ENCODE measurements around the gene ARHGEF19.
"Not testable (repeated sequence)": the region's sequence is repeated elsewhere in the genome, so short reads cannot be mapped to it uniquely, and the experiment has no call there.

Gene ARHGEF19

DNA sequence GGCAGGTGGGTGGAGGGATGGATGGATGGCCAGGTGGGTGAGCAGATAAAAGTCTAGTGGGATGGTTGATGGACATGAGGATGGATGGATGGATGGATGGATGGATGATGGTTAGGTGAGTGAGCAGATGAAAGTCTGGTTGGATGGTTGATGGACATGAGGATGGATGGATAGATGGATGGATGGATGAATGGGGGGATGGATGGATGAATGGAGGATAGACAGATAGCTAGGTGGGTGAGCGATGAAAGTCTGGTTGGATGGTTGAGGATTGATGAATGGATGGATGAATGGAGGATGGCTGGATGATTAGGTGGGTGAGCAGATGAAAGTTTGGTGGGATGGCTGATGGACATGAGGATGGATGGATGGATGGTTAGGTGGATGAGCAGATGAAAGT lies 9.0 kb upstream of the ARHGEF19 start:
- no peak for DNase-seq (ENCODE audit: low spot score)

DNA sequence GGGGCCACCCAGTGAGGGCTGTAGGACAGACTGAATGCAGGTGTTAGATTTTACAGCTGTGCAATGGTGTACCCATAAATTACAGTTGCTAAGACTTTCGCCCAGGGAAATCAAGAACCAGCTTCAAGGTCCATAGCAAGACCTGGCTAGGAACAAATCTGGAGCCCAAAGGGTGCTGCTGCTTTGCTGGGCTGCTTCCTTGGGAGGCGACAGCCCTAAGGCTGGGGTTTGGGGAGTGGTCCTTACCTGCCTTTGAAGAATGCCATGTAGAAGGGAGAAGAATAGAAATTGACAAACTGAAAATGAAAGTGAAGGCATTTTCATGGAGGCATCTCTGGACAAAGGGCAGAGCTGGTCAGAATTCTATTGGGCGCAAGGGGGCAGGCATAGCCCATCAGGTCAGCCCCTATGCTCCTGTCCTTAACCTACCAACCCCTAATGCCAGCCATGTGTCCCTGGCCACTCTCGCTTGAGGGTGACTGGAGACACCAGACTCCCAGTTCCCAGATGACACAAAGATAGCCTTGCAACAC lies 7.6 kb upstream of the ARHGEF19 start:
- no peak for DNase-seq (ENCODE audit: low spot score)

DNA sequence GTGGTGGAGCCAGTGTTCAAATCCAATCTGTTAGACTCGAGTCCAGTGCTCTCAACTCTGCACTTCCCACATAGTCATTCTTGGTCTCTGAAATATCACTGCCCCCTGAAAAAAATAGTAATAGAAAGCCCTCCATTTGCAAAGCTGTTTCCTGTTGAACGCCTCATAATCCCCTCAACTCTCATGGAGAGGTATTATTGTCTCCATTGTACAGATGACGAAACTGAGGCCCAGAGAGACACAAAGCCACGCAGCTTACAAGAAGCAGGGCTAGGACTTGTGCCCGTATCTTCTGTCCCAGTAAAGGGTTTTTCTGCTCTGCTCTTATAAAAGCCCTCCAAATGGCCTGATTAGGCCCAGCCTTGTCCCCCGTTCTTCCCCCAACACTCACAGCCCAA lies 6.2 kb upstream of the ARHGEF19 start:
- no peak for DNase-seq (ENCODE audit: low spot score)

DNA sequence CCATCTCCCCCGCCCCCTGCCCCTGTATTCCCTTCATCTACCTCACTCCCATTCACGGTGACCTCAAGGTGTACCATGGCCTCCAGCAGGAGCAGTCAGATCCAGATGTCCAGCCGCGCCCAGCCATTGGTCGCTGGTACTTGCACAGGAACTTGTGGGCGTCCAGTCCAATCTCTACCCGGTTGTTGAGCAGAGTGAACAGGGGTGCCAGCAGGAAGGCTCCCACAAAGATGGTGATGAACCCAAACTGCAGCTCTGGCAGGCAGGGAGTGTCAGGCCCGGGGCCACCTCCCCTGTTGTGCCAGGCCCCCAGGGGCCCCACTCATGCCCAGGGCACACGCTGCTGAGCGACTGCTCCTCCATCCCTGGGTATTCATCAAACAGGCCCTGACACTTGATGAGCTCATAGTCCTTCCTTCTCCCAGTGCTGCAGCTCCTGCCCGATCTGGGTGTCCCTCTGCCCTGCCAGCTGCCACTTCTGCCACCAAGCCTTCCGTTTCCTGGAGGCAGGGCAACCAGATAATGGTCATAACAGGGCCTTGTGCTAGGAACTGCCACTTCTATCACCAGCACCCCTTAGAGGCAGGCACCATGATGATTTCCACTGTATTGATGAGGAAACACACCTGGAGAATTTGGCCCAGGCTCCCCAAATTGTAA lies 5.7 kb upstream of the ARHGEF19 start:
- no peak for DNase-seq (ENCODE audit: low spot score)

DNA sequence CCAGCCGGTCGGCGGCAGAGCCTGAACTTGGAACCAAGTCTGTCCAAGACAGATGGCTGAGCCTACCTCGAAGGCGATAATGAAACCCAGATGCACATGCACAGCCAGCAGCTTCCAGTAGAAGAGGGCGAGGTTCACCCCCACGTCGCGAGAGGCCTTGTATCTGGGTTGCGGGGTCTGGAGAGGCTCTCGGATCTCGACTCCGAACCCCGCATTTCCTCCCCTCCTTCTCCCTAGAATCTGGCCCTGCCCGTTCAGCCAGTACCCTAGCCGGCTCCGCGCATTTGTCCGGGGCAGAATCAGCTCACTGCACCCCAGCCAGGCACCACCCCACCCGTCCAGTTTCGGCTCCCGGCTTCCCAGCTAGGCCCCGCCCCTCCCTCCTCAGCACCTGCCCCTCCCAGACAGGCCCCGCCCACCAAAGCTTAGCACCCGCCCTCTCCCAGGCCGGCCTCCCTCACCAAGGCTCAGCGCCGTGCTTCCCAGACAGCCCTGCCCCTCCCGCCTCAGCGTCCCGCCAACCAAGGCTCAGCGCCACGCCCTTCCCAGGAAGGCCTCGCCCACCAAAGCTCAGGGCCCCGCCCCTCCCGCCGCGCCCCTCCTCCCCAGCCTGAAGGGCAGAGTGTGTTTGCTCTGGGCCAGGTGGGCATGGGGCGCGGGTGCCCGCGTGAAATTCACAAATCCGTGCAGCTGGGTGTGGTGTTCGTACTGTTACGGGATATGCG lies 4.8 kb upstream of the ARHGEF19 start:
- peak; percentile 96 for DNase-seq (ENCODE audit: low spot score)

DNA sequence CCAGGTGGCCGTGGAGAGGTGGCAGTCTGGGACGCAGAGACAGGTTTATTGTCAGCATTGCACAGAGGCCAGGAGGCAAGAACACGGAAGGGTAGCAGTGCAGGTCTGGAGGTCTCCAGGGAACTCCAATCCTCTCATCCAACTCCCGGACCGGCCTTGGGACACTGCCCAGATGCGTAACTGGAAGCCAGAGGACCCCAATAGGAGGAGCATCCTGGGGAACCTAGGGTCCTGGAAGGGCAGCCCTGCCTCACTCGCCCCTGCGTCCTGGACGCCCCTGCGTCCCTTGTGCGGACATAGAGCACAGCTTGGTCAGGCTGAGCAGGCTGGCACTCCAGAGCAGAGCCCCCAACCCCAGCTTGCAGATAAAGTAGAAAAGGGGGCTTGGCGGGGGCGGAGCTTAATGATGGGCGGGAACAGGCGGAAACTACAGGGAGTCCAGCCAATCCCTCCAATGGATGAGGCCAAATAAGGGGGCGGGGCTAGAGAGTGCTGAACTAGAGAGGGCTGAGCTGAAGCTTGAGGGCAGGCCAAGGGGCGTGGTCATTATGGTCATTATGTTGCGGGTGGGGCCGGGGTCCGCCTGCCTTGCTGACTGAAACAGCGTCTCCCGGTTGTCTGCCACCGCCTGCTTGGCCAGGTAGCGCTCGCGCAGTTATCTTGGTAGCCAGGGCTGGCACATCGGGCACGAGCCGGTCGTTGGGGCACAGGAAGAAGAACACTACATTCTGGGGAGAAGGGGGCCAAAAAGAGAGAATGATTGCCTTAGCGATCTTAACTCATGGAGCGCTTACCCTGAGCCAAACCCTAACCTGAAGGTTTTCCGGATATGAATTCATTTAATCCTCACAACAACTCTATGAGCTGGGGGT lies 3.7 kb upstream of the ARHGEF19 start:
- DNase-seq (ENCODE audit: low spot score) = peak; percentile 55

DNA sequence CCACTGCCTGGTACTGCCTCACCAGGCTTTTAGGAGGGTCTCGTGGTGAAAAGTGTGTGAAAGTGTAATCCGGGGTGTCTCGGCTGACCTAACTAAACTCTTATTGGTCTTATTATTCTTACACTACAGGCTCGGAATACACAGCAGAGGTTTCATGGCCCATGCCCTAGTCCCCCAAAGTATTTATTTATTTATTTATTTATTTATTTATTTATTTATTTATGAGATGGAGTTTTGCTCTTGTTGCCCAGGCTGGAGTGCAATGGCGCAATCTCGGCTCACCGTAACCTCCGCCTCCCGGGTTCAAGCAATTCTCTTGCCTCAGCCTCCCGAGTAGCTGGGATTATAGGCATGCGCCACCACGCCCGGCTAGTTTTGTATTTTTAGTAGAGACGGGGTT lies 2.8 kb upstream of the ARHGEF19 start:
- not testable (repeated sequence) for DNase-seq (ENCODE audit: low spot score)

DNA sequence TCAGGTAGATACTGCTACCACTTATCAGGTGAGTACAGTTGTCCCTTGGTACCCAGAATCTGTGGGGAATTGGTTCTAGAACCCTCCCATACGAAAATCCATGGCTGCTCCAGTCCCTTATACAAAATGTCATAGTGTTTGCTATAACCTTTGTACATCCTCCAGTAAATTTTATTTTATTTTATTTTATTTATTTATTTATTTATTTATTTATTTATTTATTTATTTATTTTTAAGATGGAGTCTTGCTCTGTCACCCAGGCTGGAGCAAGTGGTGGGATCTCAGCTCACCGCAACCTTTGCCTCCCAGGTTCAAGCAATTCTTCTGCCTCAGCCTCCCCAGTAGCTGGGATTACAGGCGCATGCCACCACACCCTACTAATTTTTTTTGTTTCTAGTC lies 1.1 kb upstream of the ARHGEF19 start:
- DNase-seq (ENCODE audit: low spot score) = not testable (repeated sequence)

DNA sequence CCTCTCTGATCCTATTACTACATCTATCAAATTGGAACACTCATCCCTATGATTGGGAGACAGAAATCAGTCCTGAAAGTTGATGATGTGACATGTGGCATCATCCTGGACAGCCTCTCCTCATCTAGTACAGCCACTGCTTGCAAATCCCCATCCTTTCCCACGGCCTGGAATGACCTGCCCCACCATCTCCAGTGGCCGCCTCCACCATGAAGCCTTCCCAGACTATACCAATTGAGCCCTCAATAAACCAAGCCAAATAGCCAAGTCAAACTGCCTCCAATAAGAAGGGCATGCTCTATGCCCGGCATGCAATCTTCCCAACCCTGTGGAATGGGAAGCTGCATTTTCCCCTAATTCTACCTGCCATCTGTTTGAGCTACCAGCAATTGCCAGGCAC lies 561 bp upstream of the ARHGEF19 start:
- no peak for DNase-seq (ENCODE audit: low spot score)

DNA sequence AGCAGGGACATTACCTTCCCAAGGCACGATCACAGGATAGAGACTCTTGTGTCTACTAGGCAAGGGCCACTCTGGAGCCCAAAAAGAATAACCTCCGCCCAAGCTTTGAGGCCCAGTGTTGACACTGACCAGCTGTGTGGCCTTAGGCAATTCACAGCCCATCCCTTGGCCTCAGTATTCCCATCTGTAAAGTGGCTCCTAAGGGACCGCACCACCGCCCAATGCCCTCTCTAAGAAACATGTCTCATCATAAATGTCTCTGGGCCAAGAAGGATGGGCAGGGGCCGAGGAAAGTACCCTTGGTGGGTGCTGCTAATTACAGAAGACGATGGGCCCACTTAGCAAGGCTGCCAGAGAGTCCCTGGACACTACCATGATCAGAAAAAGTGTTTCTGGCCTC lies 628 bp downstream of the ARHGEF19 start:
- DNase-seq (ENCODE audit: low spot score) = no peak

DNA sequence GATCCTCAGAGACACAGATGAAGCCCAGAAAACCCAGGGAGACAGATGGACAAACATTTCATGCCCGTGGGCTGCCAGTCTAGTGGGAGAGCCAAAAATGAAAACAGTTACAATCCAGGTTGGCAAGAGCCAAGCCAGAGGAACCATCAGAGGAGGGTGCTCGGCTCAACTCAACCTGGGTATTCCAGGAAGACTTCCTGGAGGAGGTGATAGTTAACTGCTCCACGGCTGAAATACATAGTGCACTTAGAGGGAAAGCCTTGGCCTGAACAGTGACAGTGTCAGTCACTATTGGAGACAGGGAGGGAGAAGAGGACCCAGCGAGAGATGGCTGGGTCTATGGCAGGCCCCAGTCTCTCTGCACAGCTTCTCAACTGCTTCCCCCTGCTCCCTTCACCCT lies 1.9 kb downstream of the ARHGEF19 start:
- DNase-seq (ENCODE audit: low spot score) = no peak

DNA sequence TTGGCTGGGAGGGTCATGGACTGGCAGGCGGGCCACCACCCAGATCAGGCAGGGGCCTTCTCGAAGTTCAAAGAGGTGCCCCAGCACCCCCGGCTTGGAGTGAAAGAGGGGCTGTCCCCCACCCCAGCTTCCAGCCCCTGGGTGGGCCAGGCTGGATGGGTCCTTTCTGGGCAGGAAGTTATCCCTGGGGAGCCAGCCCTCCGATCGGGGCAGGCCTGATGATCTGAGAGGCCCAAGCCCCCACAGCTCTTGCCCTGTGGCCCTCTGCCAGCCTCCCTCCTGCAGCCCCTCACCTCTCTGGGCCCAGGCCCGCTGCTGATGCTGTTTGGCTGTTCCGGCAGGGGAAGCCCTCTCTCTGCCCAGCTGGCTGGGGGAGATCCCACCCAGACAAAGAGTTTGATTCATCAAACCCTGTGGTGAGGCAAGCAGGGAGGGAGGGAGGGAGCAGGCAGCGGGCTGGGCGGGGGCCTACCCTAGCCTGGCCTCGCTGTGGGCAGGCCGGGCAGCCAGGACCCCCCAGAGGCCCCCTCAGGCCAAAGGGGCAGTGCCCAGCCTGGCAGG lies 2.5 kb downstream of the ARHGEF19 start:
- DNase-seq (ENCODE audit: low spot score) = no peak

DNA sequence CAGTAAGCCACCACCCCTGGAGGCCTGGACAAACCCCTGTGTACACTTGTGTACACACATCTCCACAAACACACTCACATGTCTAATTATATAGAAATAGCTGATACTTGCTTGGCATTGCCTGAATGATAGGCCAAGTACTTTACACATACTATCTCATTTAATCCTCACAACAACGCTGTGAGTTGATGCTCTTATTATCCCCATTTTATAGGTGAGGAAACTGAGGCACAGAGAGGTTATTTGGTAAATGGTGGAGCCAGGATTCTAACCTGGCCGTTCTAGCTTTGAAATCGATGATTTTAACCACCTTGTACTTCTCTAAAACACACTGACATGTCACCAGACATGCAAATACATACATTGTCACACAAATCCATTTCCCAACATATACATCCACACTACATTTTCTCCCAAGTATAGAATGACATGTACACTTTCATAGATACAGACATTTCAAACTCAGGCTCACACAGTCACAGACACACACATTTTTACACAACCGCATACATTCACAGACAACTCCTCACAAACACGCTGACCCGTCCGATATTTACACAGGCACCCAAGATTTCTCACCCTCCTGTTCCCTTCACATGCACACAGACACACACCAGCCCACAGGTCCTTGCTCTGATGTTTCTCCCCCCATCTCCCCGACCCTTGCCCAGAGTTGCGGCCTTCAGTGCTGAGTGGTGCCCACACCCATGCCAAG lies 3.2 kb downstream of the ARHGEF19 start:
- DNase-seq (ENCODE audit: low spot score) = no peak

DNA sequence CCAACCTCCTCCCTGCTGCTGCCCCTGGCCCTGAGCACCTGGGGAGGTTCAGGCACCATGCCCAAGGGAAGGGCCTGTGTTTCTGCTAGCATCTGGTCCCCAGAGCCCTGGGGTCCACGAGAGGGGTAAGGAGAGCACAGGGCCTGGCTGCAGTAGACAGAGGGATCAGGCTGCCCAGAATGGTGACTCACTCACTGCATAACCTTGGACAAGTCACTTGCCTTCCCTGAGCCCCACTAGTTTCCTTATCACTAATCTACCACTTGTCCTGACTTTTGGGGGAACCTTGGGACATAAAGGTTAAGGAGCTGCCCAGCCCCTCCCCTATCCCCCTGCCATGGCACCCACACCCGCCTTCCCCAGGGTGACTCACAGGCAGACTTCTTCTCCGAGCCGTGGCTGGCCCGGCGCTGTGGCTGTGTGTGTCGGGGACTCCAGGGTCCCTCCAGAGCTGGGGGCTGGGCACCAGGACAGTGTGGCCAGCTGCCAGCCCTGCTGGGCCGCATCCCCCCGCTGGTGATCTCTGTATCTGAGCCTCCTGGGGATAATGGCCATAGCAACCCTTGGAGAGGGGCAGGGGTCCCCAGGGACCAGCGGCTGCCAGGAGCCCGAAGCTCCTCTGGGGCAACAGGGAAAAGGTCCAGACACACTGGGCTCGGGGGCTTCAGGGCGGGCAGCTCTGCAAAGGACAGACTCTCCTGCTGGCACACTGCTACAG lies 4.0 kb downstream of the ARHGEF19 start:
- DNase-seq (ENCODE audit: low spot score) = no peak

DNA sequence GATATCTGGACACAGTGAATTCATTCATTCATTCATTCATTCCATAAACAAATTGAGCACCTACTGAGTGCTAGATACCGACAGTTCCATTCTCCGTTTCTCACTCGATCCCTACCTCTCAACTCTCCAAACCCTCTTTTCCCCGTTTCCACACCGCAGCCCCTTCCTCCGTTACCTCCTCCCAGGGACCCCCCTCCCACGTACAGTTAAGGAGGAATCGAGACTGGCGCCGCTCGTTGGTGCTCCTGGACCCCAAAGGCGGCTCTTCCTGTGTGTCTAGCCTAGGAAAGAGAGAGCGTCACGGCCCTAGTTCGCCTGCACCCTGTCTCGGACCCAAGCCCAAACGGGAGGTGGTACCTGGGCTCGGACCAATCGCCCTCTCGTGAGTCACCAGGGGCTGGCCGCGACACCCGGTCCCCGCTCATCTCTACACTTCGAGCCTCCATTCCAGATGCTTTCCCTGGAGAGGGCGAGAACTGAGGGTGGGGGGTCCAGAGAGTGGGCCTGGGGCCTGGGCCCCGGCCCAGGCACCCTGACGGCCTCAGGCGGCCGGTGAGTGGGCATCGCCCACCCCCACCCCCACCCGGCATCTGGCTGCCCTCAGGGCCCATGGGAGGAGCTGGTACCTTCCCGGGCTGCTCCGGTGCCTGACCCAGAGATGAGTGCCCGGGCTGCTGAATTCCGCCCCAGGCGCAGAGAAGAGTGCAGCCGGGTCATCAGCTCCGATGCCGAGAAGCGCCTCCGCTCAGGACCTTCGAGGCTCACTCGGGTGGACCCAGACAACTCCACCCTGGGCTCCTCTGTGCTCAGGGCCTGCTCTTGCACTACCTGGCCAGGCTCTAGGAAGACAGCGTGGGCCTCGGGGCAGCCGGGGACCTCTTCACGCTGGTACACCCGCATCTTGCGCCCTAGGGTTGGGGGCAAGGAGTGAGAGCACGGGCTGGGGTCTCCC lies 4.9 kb downstream of the ARHGEF19 start:
- DNase-seq (ENCODE audit: low spot score) = no peak

DNA sequence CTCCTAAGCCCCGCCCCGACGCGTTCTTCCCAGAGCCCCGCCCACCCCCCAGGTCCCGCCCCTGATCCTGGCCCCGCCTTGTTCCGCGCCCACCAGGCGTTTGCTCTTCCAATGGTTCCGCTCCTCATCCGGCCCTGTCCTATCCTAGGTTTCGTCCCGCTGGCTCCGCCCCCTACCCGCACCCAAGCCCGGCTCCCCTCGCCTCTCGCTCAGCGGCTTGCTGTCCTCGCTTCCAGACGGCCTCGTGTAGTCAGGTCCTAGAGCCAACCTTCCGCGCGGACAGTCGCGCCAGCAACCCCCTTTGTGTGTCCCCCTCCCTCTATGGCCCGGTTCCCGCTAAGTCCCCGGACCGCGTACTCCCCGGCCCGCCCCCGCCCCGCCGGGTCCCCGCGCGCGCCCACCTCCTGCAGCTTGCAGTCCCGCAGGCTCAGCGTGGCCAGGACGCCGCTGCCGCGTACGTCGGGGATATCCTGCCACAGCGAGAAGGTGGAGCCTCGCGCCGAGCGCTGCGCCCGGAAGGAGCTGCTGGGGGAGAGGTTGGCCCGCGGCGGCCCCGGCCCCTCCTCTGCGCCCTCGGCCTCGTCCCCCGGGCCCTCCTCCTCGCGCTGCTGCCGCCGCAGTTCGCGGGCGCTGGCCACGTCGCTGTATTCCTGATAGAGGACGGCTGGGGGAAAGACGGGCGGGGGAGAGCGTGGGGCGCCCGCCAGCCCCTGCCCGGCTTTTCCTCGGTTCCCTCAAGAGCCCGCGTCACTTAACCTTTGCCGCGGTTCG lies 5.7 kb downstream of the ARHGEF19 start:
- DNase-seq (ENCODE audit: low spot score) = peak; percentile 94

DNA sequence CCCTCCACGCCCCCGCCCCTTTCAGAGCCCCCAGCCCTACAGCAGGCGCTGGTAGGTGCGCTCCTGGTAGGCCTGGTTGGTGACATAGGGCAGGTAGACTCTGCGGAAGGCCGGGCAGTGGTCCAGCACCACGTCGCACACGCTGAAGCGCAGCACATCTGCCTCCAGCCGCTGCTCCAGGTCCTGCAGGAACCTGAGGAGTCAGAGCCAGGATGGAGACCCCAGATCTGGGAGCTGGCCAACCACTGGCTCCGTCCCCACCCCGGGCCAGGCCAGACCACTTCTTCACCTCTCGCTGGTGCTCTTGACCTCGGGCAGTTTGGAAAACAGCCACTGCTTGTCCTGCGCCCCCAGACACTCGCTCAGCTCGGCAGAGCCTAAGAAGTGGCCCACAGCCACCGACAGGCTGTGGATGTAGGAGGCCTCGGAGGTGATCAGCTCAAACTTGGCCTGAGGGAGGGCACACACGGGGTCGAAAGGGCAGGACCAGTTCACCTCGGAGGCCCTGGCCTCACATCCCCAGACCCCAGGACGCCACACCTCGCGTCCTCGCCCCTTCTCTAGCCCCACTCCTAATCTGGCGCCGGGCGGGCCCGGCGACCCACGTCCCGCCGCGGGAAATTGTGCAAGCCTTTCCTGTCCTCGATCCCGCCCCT lies 6.4 kb downstream of the ARHGEF19 start:
- no peak for DNase-seq (ENCODE audit: low spot score)

DNA sequence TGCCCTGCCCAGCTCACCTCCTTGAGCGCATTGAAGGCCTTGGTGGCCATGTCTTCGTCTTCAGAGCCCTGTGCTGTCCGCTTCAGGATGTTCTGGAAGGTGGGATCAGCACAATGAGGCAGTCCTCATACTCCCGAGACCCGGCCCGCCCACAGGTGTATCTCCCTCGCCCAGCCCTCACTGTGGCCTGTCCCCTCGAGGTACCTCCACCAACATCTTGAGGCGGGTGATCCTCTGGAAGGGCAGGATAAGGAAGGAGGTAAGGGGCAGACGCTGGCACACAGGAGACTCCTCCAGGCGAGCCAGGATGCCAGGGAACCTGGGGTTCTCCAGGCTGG lies 7.1 kb downstream of the ARHGEF19 start:
- no peak for DNase-seq (ENCODE audit: low spot score)
